ENCODE measurements around the gene FSIP2.
"Not testable (repeated sequence)": the region's sequence is repeated elsewhere in the genome, so short reads cannot be mapped to it uniquely, and the experiment has no call there.

Gene FSIP2

DNA sequence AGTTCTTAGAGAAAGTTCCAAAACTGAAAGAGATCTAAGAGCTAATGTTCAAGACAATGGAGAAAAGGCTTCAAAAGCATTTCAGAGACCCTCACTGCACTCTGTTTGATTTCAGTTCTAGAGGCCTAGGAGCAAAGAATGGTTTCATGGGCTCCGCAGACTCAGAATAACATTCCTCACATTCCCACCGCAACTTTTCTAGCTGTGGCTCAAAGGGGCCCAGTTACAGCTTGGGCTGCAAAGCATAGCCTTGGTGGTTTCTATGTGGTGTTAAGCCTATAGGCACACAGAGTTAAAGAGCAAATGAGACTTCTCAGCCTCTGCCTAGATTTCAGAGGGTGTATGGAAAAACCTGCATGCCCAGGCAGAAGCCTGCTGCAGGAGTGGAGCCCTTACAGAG lies 73.0 kb downstream of the FSIP2 start:
- DNase-seq: no peak

DNA sequence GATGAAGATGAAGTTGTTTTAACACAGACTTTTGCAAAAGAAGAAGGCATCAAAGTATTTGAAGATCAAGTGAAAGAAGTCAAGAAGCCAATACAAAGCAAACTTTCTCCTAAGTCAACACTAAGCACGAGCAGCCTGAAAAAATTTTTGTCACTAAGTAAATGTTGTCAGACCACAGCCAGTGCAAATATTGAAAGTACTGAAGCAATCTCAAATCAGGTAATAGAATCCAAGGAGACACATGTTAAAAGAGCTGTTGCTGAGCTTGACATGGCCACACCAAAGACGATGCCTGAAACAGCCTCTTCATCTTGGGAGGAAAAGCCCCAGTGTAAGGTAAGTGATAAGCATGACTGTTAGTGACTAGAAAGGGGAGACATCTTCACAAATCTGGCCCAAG lies 75.1 kb downstream of the FSIP2 start:
- DNase-seq: no peak

DNA sequence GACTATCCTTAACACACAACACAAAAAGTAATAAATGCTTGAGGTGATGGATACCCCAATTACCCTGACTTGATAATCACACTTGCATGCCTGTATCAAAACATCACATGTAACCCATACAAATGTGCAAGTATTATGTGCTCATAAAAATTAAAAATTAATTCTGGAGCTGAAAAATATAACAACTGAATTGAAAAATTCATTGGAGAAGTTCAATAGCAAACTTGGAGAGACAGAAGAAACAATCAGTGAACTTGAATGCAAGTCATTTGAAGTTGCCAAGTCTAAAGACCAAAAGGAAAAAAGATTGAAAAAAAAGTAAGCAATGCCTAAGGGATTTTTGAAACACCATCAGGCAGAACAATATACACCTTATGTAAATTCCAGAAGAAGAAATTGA lies 79.4 kb downstream of the FSIP2 start:
- DNase-seq: no peak

DNA sequence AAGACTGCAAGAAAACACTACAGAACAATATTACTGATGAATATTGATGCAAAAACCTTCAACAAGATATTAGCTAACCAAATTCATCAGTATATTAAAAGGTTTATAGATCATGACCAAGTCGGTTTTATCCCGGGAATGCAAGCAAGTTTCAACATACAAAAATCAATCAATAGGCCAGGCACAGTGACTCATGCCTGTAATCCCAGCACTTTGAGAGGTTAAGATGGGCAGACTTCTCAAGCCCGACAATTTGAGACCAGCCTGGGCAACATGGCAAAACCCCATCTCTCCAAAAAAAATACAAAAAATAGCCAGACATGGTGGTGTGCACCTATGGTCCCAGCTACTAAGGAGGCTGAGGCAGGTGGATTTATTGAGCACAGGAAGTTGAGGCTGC lies 82.9 kb downstream of the FSIP2 start:
- no peak for DNase-seq

DNA sequence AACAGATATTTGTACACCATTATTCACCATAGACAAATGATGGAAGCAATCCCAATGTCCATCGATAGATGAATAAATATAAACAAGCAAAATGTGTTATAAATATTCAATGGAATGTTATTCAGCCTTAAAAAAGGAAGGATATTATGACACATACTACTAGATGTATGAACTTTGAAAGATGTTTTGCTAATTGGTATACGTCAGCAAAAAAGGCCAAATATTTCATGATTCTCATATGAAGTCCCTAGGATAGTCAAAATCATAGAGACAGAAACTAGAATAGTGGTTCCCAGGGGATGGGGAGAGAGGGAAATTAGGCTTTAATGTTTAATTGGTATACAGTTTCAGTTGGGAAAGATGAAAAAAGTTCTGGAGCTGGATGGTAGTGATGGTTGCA lies 85.2 kb downstream of the FSIP2 start:
- no peak for DNase-seq

DNA sequence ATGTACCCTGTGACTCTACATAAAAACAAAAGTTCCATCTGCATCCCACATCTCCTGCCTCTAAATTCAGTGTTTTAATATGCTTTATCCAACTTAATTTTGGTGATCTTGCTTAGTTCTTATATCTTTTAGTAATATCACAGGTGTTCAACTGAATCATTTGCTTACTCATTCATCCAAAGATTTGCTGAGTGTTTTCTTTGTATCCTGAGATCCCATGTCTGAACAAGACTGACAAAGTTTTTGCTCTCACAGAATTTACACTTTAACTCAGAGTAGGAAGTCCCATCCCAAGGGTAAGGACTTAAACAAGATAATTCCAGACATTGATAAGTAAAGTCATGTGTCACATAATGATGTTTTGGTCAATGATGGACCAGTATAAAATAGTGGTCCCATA lies 87.0 kb downstream of the FSIP2 start:
- no peak for DNase-seq

DNA sequence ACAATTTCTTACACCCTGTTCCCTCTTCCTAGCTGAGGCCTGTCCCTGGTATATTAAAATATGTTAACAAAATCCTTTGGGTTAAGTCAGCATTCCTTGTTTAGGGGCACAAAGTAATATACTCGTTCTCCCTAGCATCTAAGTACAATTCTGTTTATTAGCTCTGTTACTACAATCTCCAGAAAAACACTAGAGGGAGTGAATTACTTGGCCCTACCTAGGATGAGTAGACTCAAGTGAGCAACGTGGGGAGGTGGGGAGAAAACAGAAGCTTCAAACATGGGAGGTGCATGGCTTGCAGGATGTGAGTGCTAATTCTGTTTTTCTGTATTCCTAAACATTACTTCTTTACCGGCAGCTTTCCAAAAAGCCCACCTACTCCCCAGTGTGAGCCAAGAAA lies 89.7 kb downstream of the FSIP2 start:
- DNase-seq: no peak

DNA sequence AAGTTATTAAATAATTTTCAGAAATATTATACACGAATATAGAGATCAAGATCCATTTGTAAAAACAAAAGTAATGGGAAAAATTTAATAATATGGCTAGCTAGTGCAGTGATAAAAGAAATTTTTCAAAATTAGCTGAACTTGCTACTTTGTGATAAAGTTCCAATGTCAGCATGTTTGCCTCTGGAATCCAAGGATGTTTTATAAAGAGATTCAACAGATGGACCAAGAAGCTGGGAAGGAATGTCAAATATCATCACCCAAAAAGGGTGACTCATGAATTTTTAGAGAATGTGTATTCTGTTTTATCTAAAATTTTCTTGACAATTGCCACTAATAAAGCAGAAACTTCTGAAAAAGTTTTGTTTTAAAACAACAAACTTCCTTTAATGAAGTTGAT lies 95.3 kb downstream of the FSIP2 start:
- no peak for DNase-seq

DNA sequence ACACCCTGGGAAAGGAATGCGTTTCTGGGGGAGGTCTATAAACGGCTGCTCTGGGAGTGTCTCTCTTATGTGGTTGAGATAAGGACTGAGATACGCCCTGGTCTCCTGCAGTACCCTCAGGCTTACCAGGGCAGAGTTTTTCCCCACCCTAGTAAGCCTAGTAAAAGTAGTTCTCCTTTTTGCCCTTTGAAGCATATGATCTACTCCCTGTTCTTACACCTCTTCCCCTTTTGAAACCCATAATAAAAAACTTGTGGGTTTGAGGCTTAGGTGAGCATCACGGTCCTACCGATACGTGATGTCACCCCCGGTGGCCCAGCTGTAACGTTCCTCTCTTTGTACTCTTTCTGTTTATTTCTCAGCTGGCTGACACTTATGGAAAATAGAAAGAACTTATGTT lies 97.4 kb downstream of the FSIP2 start:
- DNase-seq: no peak

DNA sequence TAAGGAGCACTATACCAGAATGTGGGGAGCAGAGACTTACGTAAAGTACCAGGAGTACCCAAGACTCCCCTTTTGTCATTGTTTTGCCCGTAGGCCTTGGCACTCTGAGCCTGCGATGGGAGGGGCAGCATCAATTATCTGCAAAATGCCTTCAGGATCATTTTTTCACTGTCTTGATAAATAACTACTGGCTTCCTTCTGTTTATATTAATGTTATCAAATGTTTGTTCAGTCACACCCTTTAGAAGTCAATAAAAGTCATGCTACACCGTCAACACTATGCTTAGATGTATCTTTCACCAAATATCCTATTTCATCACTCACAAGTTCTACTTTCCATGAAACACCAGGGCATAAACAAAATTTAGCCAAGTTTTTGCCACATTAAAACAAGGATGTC lies 116.3 kb downstream of the FSIP2 start:
- DNase-seq: no peak

DNA sequence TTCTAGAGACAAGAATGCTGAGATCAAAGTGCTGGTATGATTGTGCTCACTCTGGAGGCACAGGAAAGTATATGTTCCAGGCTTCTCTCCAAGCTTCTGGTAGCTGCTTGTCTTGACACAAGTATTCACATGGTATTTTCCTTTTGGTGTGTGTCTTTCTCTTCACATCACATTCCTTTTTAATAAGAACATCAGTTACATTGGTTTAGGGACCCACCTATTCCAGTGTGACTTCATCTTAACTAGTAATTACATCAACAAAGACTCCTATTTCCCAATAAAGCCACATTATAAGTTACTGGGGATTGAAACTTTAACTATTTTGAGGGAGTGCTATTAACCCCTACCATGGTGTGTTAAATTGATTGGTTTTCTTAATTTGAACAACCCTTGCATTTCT lies 119.1 kb downstream of the FSIP2 start:
- no peak for DNase-seq

DNA sequence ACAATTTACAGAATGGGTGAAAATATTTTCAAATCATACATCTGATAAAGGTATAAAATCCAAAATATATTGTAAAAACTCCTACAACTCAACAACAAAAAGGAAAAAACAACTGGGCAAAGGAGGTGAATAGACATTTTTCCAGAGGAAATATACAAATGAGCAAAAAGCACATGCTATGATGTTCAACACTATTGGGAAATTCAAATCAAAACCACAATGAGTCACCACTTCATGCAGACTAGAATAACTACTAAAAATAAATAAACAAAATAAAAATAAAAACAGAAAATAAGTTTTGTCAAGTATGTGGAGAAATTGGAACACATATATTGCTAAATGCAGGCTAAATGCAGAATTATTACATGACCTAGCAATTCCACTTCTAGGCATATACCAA lies 120.9 kb downstream of the FSIP2 start:
- no peak for DNase-seq

DNA sequence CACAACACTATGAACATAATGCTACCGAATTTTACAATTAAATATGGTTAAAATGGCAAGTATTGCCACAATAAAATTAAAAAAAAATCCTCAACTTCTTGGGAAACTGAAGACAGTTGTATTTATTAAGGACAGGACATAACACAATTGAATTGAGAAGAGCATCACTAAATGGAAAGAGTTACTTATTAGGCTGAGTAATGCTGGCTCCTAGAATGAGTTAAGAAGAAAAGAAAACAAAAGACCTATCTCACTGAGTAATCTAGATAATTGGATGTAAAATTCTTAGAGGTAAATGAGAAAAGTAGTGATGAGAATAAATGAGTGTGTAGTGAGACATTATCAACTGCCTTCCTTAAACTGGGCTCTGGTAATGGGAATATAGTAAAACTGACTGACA lies 121.7 kb downstream of the FSIP2 start:
- no peak for DNase-seq

DNA sequence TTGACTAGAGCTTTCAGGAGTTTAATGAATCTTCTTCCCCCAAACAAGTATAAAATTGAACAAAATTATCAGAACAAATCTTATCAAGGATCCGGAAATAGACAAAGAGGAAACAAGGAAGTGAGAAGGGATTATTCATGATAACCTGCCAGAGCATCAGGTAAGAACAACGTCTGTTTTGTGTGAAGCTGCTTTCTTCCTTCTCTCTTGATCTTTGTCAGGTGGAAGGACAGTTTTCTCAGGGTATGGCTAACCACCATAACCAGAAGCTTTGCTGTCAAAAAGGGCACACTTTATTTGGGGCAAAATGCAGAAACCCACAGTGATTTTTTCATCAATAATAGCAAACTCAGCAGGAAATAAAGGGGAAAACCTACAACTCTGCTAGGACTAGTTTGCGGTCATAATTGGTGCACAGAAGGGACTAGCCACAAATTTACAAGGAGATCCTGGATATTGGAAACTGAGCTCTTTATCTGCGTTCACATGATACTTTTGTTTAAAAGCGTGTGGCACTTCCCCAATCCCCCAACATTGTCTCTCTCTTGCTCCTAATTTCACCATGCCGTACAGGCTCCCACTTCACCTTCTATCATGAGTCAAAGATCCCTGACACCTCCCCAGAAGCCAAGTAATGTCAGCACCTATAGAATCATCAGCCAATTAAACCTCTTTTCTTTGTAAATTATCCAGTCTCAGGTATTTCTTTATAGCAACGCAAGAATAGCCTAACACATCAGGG lies 124.2 kb downstream of the FSIP2 start:
- no peak for DNase-seq

DNA sequence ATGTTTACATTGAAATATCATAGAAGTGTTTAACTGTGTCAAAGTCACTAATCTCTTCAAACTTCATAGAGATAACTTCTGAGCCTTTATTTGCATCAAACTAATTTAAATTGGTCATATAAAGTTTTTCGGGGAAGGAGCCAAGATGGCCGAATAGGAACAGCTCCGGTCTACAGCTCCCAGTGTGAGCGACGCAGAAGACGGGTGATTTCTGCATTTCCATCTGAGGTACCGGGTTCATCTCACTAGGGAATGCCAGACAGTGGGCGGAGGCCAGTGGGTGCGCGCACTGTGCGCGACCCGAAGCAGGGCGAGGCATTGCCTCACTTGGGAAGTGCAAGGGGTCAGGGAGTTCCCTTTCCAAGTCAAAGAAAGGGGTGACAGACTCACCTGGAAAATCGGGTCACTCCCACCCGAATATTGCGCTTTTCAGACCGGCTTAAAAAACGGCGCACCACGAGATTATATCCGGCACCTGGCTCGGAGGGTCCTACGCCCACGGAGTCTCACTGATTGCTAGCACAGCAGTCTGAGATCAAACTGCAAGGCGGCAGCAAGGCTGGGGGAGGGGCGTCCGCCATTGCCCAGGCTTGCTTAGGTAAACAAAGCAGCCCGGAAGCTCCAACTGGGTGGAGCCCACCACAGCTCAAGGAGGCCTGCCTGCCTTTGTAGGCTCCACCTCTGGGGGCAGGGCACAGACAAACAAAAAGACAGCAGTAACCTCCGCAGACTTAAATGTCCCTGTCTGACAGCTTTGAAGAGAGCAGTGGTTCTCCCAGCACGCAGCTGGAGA lies 126.1 kb downstream of the FSIP2 start:
- not testable (repeated sequence) for DNase-seq

DNA sequence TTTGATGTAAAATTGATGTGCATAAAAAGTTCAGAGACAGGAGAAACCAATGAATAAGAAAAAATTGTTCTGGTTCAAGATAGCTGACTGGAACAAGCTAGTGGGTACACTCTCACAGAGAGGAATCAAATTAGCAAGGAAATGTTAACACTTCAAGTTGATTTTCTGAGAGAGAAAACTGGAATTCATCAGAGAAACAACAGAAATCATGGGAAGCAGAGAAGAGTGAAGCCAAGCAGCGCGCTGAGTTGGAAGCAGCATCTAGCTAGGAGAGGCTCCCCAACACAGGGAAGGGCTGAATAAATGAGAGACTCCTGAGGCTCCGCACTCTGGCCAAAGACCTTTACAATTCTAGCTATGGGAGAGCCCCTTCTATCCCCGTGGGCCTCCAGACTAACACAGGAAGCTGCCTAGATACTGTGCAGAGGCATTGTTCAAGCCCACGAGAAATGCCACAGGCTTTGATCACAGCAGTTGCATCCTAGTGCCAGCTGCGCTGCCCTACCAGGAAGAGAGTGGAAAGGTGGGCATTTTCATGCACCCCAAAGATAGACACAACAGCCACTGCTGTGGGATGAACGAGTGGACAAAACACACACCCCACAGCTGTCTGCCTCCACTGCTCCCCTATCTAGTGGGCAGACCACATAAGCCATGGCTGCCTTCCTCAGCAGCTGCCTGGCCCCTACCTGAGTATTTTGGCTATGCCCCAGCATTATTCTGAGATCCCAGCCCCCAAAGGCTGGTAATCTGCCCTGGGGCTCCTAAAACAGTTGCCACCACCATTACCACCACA lies 136.7 kb downstream of the FSIP2 start:
- DNase-seq: no peak

DNA sequence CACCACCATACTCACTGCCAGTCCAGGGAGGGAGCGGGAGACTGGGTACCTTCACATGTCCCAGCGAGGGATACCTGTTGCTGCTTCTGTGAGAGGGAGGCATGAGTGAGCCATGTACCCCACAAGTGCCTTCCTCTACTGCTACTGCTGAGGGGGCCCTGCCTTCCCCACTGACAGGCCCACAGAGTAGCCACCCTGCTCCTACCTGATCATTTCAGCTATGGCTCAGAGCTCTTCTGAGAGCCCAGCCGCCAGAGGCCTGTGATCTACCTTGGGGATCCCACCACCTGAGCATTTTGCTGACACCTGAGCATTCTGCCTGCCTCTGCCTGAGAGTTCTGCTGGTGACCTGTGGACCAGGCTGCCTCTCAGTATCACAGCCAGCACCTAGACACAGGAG lies 137.6 kb downstream of the FSIP2 start:
- DNase-seq: no peak

DNA sequence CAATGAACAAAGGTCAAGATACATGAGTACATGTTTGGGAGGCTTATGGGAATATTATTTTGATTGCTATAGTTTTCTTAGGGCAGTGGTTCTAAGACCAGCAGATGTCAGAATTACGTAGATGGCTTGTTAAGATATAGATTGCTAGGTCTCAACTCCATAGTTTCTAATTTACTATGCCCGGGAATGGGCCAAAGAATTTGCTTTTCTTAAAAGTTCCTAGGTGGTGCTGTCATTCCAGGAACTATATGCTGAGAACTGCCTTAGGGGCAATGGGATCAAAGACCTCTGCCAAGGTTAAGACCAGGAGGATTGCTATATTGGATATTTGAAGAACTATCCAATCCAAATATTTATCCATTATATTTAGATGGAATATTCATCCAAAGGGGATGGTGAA lies 141.8 kb downstream of the FSIP2 start:
- no peak for DNase-seq
